Heart left ventricle (tissue), 16 donors: Measurements from ENCODE around the gene ZNF267. TPM values are rescaled to one million over a fixed set of nuclear protein-coding genes. Genes with fewer than 3 reads are reported as not detected.
A peak's percentile ranks its signal among the peaks of the same experiment; 100 is the strongest.

ENCODE experiments used
- ATAC-seq, 4 donors: fragments of 200-7000 bp; cut with Tn5 transposase; one replicate each; pipeline ENCODE4 v1.9.1; 2020 to 2022; ENCODE audit warnings: moderate library complexity in 4 of 4, mild to moderate bottlenecking in 3 of 4, moderate number of reproducible peaks in 1 of 4
- DNase-seq, 5 donors: peaks; one replicate each; pipeline ENCODE4 v3.0.0-alpha.2; 2020
- H3K27ac ChIP-seq, 12 donors: fragments of 200-600 bp; sonication (generic) in 4 of 12; one replicate each; pipeline versions ENCODE4 v1.5.0 to v1.8.0; 2016 to 2022; ENCODE audit warnings: mild to moderate bottlenecking in 2 of 12
- H3K27me3 ChIP-seq, 9 donors: fragments of 200-600 bp; sonication (generic) in 2 of 9; one replicate each; pipeline versions ENCODE4 v1.5.1 to v1.8.0; 2016 to 2022; ENCODE audit warnings: mild to moderate bottlenecking in 3 of 9
- H3K36me3 ChIP-seq, 9 donors: fragments of 200-600 bp; sonication (generic) in 2 of 9; one replicate each; pipeline versions ENCODE4 v1.5.0 to v1.8.0; 2018 to 2022; ENCODE audit warnings: mild to moderate bottlenecking in 2 of 9
- H3K4me1 ChIP-seq, 12 donors: fragments of 200-600 bp; sonication (generic) in 4 of 12; one replicate each; pipeline versions ENCODE4 v1.5.0 to v1.8.0; 2016 to 2022; ENCODE audit warnings: mild to moderate bottlenecking in 3 of 12
- H3K4me3 ChIP-seq, 12 donors: fragments of 200-600 bp; sonication (generic) in 4 of 12; one replicate each; pipeline versions ENCODE4 v1.5.0 to v1.8.0; 2017 to 2022; ENCODE audit warnings: mild to moderate bottlenecking in 9 of 12, moderate library complexity in 4 of 12
- H3K9me3 ChIP-seq, 12 donors: fragments of 200-600 bp; sonication (generic) in 4 of 12; one replicate each; pipeline versions ENCODE4 v1.5.0 to v1.8.0; 2016 to 2022; ENCODE audit warnings: mild to moderate bottlenecking in 1 of 12
- POLR2A ChIP-seq, 2 donors: fragments of 450-650 bp; IDR thresholded peaks; one replicate each; pipeline ENCODE4 v1.6.1; 2017; ENCODE audit warnings: antibody characterized with exemption in 2 of 2, mild to moderate bottlenecking in 2 of 2, moderate library complexity in 2 of 2
- WGBS, 4 donors: extraction: QIAGEN DNeasy Blood & Tissue Kit in 2 of 4; methylation state at CpG; one replicate each; pipeline versions ENCODE4 v1.1.5 to v1.1.7; 2013 to 2018; 5-methylcytosine and 5-hydroxymethylcytosine counted together
- intact Hi-C, 10 donors: fragments of 100-400 bp; cut with DNase I; formaldehyde crosslinking; loops; one replicate each; pipeline versions ENCODE4 v1.11.1 to v1.14.2; 2022
- polyA plus RNA-seq, 2 donors: library from polyadenylated mRNA; stranded (reverse); fragments of 200-250 nt; gene quantifications; one replicate each; pipeline ENCODE4 v1.2.3, GENCODE V29; 2013
- total RNA-seq, 9 donors: library from RNA; depleted of rRNA in 2 of 9; stranded (reverse); fragments of >200 nt in 2 of 9; fragmentation: NEBNext Ultra II Directional in 3 of 9; extraction: Animal tissue kit (Norgen Biotek cat#: 25700) in 3 of 9; gene quantifications; one replicate each; pipeline versions ENCODE4 v1.1.0 to v1.2.4, GENCODE V29; 2016 to 2023
- TF ChIP-seq, protein P1 (sequence below), 12 donors: fragments of 200-600 bp; sonication (generic) in 4 of 12; IDR thresholded peaks; one replicate each; pipeline versions ENCODE4 v1.5.0 to v1.8.0; 2018 to 2022; ENCODE audit warnings: antibody characterized with exemption in 12 of 12, mild to moderate bottlenecking in 5 of 12
- donor health status: ischemic (EF 13 %, LVEDD 7.1; RV severe dilation, severe dysfunction).
- donor health status: healthy with polysubstance abuse.
- donor health status: DM: no; HTN: yes; CAD: no.
- donor health status: DM: no; HTN: no; CAD: no.
- donor health status: ischemic (EF 25% LVEDD 6.9; RV normal size, moderate dysfunction).
- donor health status: ischemic (EF 25% LVEDD 5.7; RV mildly dilated, moderate dysfunction).
- donor health status: healthy.
- donor health status: DM: yes; HTN: yes; CAD: no.
- donor health status: ischemic (EF 35%, LVEDD 5.7; RV mildly dilated, moderate dysfunction).
- donor health status: nonischemic (EF 11% LVEDD 7.7; RV severe dilation, severe dysfunction).
- donor health status: DM: yes; HTN: yes; CAD: no.
- donor health status: PGD.
- donor health status: ischemic (EF 29% LVEDD 5.4; RV normal size, mild dysfunction).
- donor health status: nonischemic (EF 23%, LVEDD 6.1; RV moderate dilation, normal function).

The ZNF267 gene
- total and polyA plus RNA-seq, 11 donors: 1.6 to 22.6 (median 5.3) TPM

DNA sequence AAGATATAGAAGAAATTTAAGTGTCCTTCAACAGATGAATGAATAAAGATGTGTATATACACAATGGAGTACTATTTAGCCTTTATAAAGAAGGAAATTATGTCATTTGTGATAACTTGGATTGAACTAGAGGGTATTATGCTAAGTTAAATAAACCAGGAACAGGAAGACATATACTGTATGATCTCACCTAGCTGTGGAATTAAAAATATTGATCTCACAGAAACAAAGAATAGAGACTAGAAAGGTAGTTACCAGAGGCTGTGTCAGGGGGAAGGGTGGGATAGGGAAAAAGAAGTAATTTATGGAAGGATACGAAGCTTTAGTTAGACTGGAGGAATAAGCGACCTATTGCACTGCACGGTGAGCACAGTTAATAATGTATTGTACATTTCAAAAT, 5.4 kb upstream of the ZNF267 start:
- ATAC-seq (no peak), DNase-seq (no peak)
- H3K4me1 ChIP-seq: peaks cover 0 to 34% (median 5%) of the 10 kb centered on the region in 12 donors

DNA sequence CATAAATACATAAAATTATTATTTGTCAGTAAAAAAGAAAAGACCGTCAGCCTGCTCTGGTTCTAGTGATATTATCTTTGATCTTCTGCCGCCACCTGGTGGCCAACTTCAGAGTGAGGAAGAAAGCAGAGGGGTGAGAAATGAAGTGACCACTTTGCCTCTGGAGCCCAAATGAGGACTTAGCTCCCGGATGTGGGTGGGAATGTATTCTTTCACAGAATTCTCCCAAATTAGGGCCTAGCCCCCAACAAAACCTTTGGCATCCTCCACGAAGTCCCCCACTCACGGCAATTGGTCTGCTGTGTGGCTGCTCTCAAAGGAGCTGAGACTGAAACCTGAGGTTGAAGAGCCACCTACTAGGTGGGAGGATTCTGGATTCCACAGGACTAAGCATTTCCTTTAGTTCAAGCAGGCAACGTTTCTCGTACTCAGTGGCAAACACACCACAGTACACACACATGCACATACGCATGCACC, 4.9 kb upstream of the ZNF267 start:
- DNase-seq: peak; percentile 72 to 84 (median 77)
- H3K27ac ChIP-seq: peak overlapping the region in 4 of 12 donors; percentile 14 to 91 (median 18)
- WGBS, 4 donors: 12 to 15% (median 13%) methylated on average over 8 of the region's 8 CpGs
- H3K27me3 ChIP-seq: no peaks in the 10 kb centered on the region
- H3K4me3 ChIP-seq: peak overlapping the region in 2 of 12 donors; percentile 13 to 37
- no peak for TF ChIP-seq POLR2A (IDR thresholded peaks at IDR 0.05)
- TF ChIP-seq, protein P1, sequence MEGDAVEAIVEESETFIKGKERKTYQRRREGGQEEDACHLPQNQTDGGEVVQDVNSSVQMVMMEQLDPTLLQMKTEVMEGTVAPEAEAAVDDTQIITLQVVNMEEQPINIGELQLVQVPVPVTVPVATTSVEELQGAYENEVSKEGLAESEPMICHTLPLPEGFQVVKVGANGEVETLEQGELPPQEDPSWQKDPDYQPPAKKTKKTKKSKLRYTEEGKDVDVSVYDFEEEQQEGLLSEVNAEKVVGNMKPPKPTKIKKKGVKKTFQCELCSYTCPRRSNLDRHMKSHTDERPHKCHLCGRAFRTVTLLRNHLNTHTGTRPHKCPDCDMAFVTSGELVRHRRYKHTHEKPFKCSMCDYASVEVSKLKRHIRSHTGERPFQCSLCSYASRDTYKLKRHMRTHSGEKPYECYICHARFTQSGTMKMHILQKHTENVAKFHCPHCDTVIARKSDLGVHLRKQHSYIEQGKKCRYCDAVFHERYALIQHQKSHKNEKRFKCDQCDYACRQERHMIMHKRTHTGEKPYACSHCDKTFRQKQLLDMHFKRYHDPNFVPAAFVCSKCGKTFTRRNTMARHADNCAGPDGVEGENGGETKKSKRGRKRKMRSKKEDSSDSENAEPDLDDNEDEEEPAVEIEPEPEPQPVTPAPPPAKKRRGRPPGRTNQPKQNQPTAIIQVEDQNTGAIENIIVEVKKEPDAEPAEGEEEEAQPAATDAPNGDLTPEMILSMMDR (IDR thresholded peaks at IDR 0.05): peak; percentile 75 to 89 (median 80)
- peaks cover 0 to 36% (median 8%) of the 10 kb centered on the region in 12 donors for H3K4me1 ChIP-seq
- H3K36me3 ChIP-seq: no peaks in the 10 kb centered on the region
- no peaks in the 10 kb centered on the region for H3K9me3 ChIP-seq
- peak in 3 of 4 donors; percentile 55 to 69 (median 64) for ATAC-seq
- intact Hi-C loops: loop anchor here in 9 of 10 donors (1.0 to 10.0 kb wide), 9 partner anchors 154 to 1024 kb away; partner anchors contain the start of genes HSD3B7 (in 6 of the 9), ARMC5 (in 2 of the 9) and SETD1A (in 1 of the 9)

More for the DNA sequence above, 5.4 kb upstream of the ZNF267 start:
- peak overlapping the region in 1 of 12 donors; percentile 91 for H3K27ac ChIP-seq
- intact Hi-C loops: loop anchor here in 9 of 10 donors (1.0 to 10.0 kb wide), 9 partner anchors 153 to 1023 kb away; partner anchors contain the start of genes HSD3B7 (in 6 of the 9), ARMC5 (in 2 of the 9) and SETD1A (in 1 of the 9)
- 15 to 30% (median 23%) methylated on average over 3 of the region's 3 CpGs for WGBS, 4 donors
- no peaks in the 10 kb centered on the region for H3K9me3 ChIP-seq
- H3K27me3 ChIP-seq: no peaks in the 10 kb centered on the region
- no peak for TF ChIP-seq POLR2A (IDR thresholded peaks at IDR 0.05)
- TF ChIP-seq, protein P1 (IDR thresholded peaks at IDR 0.05): no peak
- no peaks in the 10 kb centered on the region for H3K36me3 ChIP-seq
- no peak overlapping the region for H3K4me3 ChIP-seq

DNA sequence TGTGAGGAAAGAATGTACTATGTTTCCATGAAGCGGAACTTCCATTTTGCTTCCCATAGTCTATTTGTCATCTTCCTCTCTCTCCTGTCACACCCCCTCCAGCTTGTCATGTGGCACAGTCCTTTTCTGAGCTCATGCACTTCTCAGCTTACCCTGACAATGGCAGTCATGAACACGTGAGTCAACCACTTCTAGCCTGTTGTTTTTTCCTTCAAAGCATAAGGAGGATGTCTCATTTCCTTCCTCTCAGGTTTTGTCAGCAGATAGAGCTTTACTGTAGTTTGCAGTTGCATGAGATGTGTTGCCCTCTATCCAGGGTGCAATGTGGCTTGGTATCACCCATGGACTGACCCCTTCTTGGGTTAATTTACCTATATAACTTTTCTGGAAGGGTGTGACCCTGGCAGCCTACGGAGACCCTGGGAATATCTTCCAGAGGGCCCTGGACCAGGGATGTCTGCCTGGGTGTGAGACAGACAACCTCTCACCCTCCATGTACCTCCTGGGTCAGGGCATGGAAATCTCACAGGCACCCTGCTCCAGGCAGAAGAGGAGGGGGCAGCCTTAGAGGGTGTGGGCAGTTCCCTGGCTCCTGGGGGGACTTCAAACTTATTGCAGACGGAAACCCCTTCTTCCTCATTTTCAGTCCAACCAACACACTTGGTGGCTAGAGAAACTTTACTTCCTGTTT, 4.0 kb upstream of the ZNF267 start:
- no peaks in the 10 kb centered on the region for H3K27me3 ChIP-seq
- H3K36me3 ChIP-seq: no peaks in the 10 kb centered on the region
- peak in 4 of 5 donors; percentile 49 to 59 (median 50) for DNase-seq
- WGBS, 4 donors: 38 to 46% (median 42%) methylated on average over 4 of the region's 4 CpGs
- no peak for TF ChIP-seq POLR2A (IDR thresholded peaks at IDR 0.05)
- TF ChIP-seq, protein P1 (IDR thresholded peaks at IDR 0.05): no peak
- H3K9me3 ChIP-seq: no peaks in the 10 kb centered on the region
- peaks cover 0 to 38% (median 9%) of the 10 kb centered on the region in 12 donors for H3K4me1 ChIP-seq
- H3K4me3 ChIP-seq: peak overlapping the region in 2 of 12 donors; percentile 15 to 37
- ATAC-seq: peak in 3 of 4 donors; percentile 44 to 79 (median 74)
- H3K27ac ChIP-seq: peak overlapping the region in 5 of 12 donors; percentile 14 to 91 (median 65)
- intact Hi-C loops: loop anchor here (5.0 to 10.0 kb wide), 11 partner anchors 155 to 1025 kb away; partner anchors contain the start of genes HSD3B7 (in 7 of the 10), ARMC5 (in 6 of the 10), RUSF1 (in 2 of the 10) and SETD1A (in 1 of the 10)

DNA sequence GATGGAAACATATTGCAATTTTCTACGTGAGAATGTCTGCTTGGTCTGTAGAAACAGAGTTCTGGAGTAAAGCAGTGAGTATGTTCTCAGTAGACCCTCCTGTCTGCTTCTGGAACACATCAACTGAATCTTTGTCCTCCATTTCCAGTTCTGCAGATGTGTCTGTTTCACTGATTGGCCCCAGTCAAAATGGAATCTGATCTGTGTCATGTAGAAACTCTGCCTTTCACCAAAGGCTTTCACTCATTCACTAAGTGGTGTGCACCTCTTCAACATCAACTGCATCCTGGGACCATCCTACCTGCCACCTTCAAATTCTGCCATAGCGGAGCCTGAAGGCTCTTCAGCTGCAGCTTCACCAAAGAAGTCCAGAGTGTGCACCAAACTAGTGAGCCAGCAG, 2.8 kb upstream of the ZNF267 start:
- ATAC-seq (no peak), DNase-seq (no peak)
- no peaks in the 10 kb centered on the region for H3K27me3 ChIP-seq
- 63 to 86% (median 84%) methylated on average over 2 of the region's 2 CpGs for WGBS, 4 donors
- no peak overlapping the region for H3K4me3 ChIP-seq
- H3K4me1 ChIP-seq: peaks cover 0 to 50% (median 20%) of the 10 kb centered on the region in 12 donors
- H3K27ac ChIP-seq: peak overlapping the region in 1 of 12 donors; percentile 91
- no peaks in the 10 kb centered on the region for H3K36me3 ChIP-seq
- intact Hi-C loops: loop anchor here (5.0 to 10.0 kb wide), 8 partner anchors 156 to 886 kb away; partner anchors contain the start of genes ARMC5 (in 4 of the 10), HSD3B7 (in 2 of the 10) and RUSF1 (in 2 of the 10)
- TF ChIP-seq POLR2A (IDR thresholded peaks at IDR 0.05): no peak
- TF ChIP-seq, protein P1 (IDR thresholded peaks at IDR 0.05): no peak
- H3K9me3 ChIP-seq: no peaks in the 10 kb centered on the region
